IPS-NIHi7 (cell line): ENCODE results near the gene OR14A16.

Experiments
- DNase-seq: peaks from one replicate; pipeline ENCODE4 v3.0.0; 2012; ENCODE audit warnings: mixed read lengths; ENCODE audit errors: extremely low spot score

The OR14A16 gene

GRCh38 chr1:247769603-247770002 is 54.3 kb downstream of the OR14A16 start:
- no peak for DNase-seq
